CD4-positive, alpha-beta T cell treated with Interleukin-4 for 4 hours (primary cell): ENCODE data around the gene VSIG8.

Source experiments
- DNase-seq: peaks from one replicate; pipeline ENCODE4 v3.0.0-alpha.2; 2020

The VSIG8 gene

GRCh38 chr1:159882527-159882862 is 20.0 kb upstream of the VSIG8 start:
- DNase-seq: no peak

GRCh38 chr1:159881622-159882526 is 19.4 kb upstream of the VSIG8 start:
- DNase-seq: peak; percentile 31

DNA sequence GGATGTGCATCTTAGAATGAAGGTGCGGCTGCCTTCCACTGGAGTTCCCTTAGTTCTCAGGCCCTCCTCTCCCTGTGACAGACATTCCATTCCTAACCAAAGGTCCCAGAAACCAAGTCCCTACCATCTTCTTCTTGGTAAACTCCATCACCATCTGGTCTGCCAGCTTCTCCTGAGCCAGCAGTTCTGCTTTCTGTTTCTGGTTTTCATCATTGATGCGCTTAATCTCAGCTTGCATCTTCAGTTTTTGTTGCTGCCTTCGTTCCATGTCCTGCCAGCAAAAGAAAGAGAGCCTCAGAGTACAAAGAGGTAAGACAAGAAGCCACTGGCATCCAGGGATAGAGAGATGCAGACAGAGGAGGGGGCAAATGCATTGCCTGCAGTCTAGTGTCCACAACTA is 18.0 kb upstream of the VSIG8 start:
- DNase-seq: no peak

DNA sequence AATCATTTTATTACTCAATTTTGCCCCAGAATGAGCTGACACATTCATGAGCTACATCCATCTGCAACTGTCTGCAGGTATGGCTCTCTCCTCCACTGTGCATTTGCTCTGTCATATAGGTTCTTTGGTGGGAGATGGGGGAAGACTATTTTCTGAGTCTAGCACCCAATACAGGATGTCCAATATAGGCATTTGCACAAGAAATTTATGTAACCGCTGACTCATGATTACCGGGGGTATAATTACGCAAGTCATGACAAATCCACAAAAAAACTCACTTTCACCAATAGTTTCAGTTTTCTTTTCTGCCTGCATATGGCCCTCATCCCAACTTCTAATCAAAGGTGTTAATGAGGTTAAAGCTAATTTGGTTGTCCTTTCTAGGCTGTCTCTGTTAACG is 17.5 kb upstream of the VSIG8 start:
- no peak for DNase-seq

DNA sequence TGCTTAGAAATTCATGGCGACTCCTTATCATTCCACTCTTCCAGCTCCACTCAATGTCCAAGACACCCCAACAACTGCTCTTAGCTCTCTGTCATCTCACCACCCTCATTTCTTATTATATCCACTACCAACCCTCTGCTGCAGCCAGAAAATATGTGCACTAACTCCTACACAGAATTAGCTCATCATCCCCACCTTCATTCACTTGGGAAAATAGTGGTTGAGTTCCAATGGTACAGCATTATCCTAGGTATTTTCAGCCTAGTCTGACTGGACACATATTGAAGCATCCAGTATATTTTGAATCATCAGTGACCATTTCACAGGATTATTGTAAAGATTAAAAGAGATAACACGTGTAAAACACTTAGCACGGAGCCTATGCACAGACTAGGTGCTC is 16.7 kb upstream of the VSIG8 start:
- DNase-seq: no peak

GRCh38 chr1:159877695-159878444 is 15.4 kb upstream of the VSIG8 start:
- DNase-seq: no peak

GRCh38 chr1:159873530-159874143 is 11.2 kb upstream of the VSIG8 start:
- no peak for DNase-seq

DNA sequence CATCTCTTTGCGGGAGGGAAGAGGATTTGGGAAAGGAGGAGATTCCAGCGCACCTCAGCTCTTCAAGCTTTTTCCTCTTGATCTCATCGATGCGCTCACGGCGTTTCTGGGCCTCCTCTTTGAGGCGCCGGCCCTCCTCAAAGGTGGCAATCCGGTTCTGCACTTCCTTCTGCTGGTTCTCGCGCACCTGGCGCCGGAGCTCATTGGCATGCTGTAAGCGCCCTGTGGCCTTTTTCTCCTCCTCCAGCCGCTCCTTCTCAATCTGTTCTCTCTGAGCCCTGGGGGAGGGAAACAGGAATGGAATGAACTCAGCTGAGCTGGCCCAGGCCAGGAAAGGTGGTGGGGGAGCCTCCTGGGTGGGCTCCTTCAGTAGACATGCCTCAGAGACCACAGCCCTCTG is 10.4 kb upstream of the VSIG8 start:
- DNase-seq: no peak

- DNase-seq: no peak
Observed at GRCh38 chr1:159870704-159871103, 8.2 kb upstream of the VSIG8 start.

GRCh38 chr1:159869607-159870006 is 7.2 kb upstream of the VSIG8 start:
- DNase-seq: no peak

- no peak for DNase-seq
Observed at GRCh38 chr1:159869173-159869572, 6.7 kb upstream of the VSIG8 start.

- no peak for DNase-seq
Observed at GRCh38 chr1:159868766-159869165, 6.3 kb upstream of the VSIG8 start.

GRCh38 chr1:159867664-159868026 is 5.2 kb upstream of the VSIG8 start:
- DNase-seq: no peak

DNA sequence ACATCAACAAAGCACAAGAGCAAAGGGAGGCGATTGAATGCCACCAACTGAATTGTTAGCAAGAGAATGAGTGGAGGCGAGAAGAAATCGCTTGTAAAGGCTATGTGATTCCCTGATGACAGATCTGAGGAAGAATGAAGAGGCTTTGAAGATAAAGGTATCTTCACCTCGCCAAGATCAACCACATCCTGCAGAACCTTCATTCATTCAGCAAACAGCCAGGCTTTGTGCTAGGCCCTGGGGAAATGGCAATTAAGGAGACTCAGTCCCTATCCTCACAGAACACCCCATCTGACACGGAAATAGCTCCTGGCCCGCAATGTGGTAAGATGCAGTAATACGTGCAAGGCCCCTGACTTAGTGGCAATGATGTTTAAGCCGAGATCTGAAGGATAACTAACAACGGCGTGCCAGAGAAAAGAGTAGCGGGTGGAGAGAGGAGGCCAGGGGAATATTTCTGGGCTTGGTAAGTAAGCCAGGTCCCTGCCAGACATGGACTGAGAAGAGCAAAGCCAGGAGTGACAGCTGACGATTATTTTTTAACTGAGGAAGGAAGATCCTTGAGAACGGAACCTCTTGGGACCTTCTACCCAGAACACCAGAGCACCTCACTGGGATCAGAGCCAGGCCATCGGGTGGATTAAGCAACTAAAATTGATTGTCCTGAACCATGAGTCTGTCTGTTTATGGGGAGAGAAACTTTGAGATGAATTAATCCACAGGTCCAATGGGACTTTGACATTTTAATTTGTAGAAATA is 4.6 kb upstream of the VSIG8 start:
- no peak for DNase-seq

DNA sequence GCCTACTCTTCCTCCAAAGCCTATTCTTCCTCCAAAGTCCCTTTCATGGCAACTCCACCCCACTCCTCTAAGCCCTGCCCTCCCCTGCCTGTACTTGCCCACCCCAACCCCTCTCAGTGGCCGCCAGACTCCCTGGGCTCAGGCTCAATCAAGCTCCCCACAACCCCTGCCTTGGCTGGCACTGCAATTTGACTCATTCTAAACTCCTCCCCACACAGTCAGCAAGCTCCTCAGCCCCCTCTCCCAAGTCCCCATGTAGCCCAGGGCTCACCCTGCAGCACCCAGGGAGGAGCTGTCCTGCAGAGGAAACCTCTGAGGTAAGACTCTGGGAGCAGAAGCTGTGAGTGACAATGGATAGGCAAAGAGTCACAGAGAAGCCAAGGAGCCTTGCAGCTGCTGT is 3.6 kb upstream of the VSIG8 start:
- DNase-seq: no peak

DNA sequence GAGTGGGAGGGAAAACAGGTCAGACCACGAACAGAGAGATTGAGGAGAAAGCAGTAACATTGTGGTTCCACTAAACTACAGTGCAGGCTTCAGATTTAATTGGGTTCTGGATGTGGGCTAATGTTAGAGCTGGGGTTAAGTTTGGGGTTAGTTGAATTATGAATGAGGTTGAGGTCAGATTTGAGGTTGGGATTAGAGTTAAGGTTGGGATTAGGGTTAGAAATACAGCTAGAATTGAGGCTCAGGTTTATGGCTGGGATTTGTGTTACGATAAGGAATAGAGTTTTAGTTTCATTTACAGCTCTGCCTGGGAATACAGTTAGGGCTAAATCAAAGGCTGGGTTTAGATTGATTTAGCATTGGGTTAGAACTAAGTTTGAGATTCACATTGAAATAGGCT is 1.8 kb upstream of the VSIG8 start:
- DNase-seq: no peak

GRCh38 chr1:159862031-159862430 is 426 bp downstream of the VSIG8 start:
- DNase-seq: no peak

DNA sequence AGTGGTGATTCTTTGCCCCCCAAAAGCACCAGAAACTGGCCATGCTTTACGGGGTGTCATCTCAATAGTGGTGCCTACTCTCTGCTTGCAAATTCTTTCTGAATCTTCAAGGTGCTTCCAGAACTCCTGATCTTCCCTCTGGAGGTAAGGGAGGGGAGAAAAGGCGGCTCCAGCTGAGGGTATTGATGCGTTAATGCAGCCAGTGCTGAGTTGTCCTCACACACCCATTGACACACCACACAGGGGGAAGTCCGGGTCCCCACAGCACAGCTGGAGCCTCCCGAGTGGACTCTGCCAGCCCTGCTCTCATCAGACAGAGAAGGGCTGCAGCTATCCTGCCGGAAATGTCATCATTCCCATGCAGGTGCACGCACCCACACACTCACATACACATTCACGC is 1.2 kb downstream of the VSIG8 start:
- DNase-seq: no peak

GRCh38 chr1:159860456-159860855 is 2.0 kb downstream of the VSIG8 start:
- no peak for DNase-seq

DNA sequence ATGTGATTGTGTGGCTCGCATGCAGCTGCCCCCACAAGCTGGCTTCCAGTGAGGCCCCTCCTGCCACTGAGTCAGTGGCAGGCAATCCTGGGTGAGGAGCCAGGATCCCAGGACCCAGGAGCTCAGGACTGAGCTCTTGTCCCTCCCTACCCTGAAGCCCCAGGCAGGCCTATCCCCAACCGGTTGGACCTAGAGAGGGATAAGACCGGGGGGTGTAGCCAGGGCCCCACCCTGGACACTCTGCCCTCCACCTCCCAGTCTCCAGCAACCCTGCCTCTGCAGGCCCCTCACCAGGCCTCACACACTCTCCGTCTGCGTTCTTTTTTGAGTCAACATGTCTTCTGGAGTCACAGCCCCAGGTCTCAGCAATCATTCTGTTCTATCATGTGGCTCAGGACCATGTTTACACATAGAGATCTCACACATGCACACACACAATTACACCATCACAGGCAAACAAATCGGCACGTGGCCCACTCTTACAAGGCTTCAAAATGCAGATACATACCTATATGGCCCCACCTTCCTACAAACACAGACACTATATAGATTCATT is 2.6 kb downstream of the VSIG8 start:
- no peak for DNase-seq

- no peak for DNase-seq
Observed at GRCh38 chr1:159857889-159858288, 4.6 kb downstream of the VSIG8 start.

DNA sequence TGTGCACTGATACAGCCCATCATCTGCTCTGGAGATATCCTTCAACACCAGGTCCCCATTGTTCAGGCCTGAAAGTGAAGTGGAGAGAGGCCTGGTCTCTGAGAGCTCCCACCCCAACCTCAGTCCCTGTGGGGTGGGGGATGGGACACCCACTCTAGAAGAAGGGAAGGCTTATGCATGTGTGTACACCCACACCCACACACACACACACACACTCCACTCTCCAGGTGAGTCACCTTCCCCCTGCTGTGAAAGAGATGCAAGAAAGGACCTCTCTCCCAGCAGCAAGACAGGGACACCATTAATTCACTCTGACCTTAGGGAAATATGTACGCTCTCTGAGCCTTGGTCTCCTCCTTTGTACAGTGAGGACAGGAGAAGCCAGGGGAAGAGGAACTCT is 5.9 kb downstream of the VSIG8 start:
- no peak for DNase-seq

DNA sequence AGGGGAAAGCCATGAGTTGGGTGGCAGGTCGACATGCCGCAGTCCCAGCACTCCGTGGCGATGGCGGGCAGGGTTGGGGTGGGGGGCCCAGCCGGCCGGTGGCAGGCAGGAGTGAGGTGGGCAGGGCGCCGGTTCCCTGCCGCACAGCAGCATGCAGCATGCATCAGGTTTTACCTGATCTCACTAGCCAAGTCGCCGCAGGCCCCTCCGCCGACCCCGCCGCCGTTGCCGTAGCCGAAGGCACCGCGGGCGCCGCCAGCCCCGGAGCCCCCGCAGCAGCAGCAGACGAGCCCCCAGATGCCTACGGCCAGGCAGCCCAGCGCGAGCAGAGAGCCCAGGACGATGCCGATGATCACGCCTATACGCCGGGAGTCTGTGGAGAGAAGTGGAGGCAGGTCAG is 6.7 kb downstream of the VSIG8 start:
- no peak for DNase-seq
